Type B pancreatic cell (in vitro differentiated cells): Measurements from ENCODE around the gene NEUROD2. TPM values are rescaled to one million over a fixed set of nuclear protein-coding genes. Genes with fewer than 3 reads are reported as not detected.

Experiments used
- DNase-seq: peaks from one replicate; pipeline ENCODE4 v3.0.0; 2021; ENCODE audit warnings: mixed read lengths; ENCODE audit not compliant: unreplicated experiment; ENCODE audit errors: extremely low spot score
- H3K27ac Mint-ChIP-seq: 2 replicates; pipeline ENCODE4 v1.8.0; 2021; ENCODE audit warnings: mild to moderate bottlenecking, mixed read lengths
- H3K27me3 Mint-ChIP-seq: 2 replicates; pipeline ENCODE4 v1.8.0; 2021; ENCODE audit warnings: mixed read lengths
- H3K36me3 Mint-ChIP-seq: 2 replicates; pipeline ENCODE4 v1.8.0; 2021; ENCODE audit warnings: mixed read lengths
- H3K4me1 Mint-ChIP-seq: one replicate; pipeline ENCODE4 v1.8.0; 2021; ENCODE audit warnings: mixed read lengths; ENCODE audit not compliant: unreplicated experiment
- H3K4me3 Mint-ChIP-seq: 2 replicates; pipeline ENCODE4 v1.8.0; 2021; ENCODE audit warnings: mild to moderate bottlenecking, mixed read lengths
- H3K9me3 Mint-ChIP-seq: 2 replicates; pipeline ENCODE4 v1.8.0; 2021; ENCODE audit warnings: mixed read lengths
- total RNA-seq: library from RNA; stranded (reverse); gene quantifications from 2 replicates; pipeline ENCODE4 v1.2.1, GENCODE V29; 2021; ENCODE audit warnings: low replicate concordance
- TF ChIP-seq, protein P1 (sequence below): fragments of 200-600 bp; sonication (generic); conservative IDR thresholded peaks from 2 replicates; pipeline ENCODE4 v1.5.0; 2021; ENCODE audit warnings: antibody characterized with exemption, mild to moderate bottlenecking

Gene NEUROD2
- total RNA-seq, 1 donor from 2014 or later: not detected

- DNase-seq: no peak
- Mint-ChIP-seq H3K36me3 (no peaks in the 10 kb centered on the region), H3K4me3 (no peak overlapping the region), H3K9me3 (no peaks in the 10 kb centered on the region), H3K4me1 (no peaks in the 10 kb centered on the region), H3K27ac (no peak overlapping the region), H3K27me3 (peaks cover 83% of the 10 kb centered on the region)
- TF ChIP-seq, protein P1, sequence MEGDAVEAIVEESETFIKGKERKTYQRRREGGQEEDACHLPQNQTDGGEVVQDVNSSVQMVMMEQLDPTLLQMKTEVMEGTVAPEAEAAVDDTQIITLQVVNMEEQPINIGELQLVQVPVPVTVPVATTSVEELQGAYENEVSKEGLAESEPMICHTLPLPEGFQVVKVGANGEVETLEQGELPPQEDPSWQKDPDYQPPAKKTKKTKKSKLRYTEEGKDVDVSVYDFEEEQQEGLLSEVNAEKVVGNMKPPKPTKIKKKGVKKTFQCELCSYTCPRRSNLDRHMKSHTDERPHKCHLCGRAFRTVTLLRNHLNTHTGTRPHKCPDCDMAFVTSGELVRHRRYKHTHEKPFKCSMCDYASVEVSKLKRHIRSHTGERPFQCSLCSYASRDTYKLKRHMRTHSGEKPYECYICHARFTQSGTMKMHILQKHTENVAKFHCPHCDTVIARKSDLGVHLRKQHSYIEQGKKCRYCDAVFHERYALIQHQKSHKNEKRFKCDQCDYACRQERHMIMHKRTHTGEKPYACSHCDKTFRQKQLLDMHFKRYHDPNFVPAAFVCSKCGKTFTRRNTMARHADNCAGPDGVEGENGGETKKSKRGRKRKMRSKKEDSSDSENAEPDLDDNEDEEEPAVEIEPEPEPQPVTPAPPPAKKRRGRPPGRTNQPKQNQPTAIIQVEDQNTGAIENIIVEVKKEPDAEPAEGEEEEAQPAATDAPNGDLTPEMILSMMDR: no peak
Measured at GRCh38 chr17:39609416-39610025, 1.8 kb upstream of the NEUROD2 start.

DNA sequence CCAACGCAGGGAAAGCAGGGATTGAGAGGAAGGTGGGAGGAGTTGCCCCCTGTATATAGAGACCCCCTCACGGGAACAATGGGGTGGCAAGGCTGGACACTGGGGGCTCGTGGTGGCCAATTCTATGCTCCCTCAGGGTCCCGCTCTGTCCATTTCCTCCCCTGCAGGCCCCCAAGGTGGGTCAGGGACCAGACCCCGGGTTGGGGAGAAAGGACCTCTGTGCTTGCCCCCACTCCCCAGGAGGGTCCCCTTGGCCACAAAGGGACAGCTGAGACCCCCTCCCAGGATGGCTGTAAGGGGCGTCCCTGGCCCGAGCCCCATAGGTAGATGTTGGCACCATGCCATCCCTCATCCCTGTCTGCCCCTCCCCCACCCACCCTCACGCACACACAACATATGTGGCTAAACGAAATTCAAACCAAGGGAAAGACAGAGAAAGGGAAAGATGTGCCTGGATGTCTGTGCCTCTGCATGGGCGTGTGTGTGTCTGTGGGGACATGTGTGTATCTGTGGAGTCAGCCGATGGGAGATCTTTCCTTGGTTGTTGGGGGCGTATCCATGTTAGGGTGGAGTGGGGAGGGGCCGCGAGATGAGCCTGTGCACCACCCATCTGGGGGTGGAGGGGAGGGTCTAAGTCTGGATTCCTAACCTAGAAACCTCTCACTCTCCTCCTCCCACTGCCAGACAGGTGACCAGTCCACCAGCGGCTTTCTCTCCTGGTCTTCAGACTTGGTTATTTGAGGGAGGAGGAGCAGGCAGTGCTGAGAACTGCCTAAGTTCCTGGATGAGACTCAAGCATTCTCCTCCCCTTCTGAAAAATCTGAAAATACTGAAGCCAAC is 642 bp upstream of the NEUROD2 start:
- Mint-ChIP-seq H3K4me1 (no peaks in the 10 kb centered on the region), H3K27ac (no peak overlapping the region), H3K4me3 (peak overlapping the region; percentile 51), H3K27me3 (peaks cover 83% of the 10 kb centered on the region), H3K9me3 (no peaks in the 10 kb centered on the region), H3K36me3 (peaks cover under 1% of the 10 kb centered on the region)
- DNase-seq: no peak
- TF ChIP-seq, protein P1: no peak

DNA sequence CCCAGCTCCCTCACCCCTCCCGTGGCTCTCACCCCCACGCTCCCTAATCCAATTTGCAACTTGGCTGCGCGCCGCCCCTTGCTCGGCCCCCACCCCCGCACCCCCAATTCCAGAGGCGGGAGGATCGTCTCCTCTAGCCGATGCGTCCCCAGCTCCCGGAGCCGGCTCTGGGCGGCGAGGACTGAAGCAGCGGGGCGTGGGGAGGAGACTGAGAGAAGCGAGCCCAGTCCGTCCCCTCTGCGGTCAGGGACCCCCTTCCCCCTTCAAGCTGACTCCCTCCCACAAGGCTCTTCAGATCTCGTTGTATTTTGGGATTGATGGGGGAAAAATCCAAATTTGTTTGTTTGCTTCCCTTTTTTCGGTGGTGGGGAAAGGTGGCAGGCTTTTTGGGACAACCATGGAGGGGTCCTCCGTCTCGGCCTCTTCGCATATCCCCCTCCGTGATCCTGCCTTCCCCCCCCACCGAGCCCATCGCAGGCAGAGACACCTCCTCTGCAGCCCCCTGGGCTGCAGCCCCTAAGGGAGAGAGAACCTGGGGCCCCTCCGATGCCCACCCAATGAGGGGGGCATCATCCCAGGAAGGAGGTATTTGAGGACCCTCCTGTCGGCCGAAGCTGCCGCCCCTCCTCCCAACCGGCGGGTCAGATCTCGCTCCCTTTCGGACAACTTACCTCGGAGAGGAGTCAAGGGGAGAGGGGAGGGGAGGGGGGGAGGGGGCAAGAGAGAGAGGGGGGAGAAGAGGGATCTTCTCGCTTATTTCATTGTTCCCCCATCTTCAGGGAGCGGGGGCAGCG is 466 bp downstream of the NEUROD2 start:
- Mint-ChIP-seq H3K4me3 (no peak overlapping the region), H3K9me3 (no peaks in the 10 kb centered on the region), H3K27me3 (peaks cover 87% of the 10 kb centered on the region), H3K4me1 (no peaks in the 10 kb centered on the region), H3K27ac (no peak overlapping the region), H3K36me3 (peaks cover 4% of the 10 kb centered on the region)
- no peak for DNase-seq
- TF ChIP-seq, protein P1: no peak

DNA sequence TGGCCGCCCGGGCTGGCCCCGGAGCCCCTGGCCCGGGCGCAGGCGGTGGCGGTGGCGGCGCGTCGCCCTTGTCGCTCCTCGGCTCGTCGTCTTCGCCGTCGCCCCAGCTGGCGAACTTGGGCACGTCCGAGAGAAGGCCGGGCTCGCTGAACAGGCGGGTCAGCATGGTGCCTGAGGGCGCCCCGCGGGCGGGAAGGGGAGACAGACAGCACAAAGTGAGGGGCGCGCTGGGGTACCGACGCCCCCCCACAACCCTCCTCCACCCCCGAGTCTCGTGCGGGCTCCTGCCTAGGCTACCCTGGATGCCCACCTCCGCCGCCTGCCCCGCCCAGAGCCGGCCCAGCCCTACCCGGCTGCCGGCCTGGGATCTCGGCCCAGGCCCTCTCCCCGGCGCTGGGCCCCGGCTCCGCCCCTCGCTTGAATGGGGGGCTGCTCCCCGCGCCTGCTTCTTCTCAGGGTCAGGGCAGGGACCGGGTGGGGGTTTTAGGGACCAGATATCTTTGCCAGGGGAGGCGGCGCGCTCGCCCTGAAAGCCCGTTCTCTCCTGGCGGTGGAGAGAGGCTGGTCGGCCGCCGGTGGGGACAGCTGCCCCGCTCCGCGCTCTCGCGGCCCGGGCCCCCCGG is 1.2 kb downstream of the NEUROD2 start:
- Mint-ChIP-seq H3K36me3 (peaks cover 4% of the 10 kb centered on the region), H3K27me3 (peaks cover 88% of the 10 kb centered on the region), H3K27ac (no peak overlapping the region), H3K4me1 (no peaks in the 10 kb centered on the region), H3K4me3 (no peak overlapping the region), H3K9me3 (no peaks in the 10 kb centered on the region)
- TF ChIP-seq, protein P1: no peak
- no peak for DNase-seq
